Hematopoietic multipotent progenitor cell treated with erythropoietin and hydrocortisone succinate and interleukin-3 and kit ligand, for 17 days (in vitro differentiated cells): ENCODE data around the gene METTL2B.
"Not testable (repeated sequence)": the region's sequence is repeated elsewhere in the genome, so short reads cannot be mapped to it uniquely, and the experiment has no call there.

ENCODE experiments used
- DNase-seq: peaks from one replicate; pipeline ENCODE4 v3.0.0-alpha.2; 2015; ENCODE audit warnings: low spot score

Gene METTL2B

DNA sequence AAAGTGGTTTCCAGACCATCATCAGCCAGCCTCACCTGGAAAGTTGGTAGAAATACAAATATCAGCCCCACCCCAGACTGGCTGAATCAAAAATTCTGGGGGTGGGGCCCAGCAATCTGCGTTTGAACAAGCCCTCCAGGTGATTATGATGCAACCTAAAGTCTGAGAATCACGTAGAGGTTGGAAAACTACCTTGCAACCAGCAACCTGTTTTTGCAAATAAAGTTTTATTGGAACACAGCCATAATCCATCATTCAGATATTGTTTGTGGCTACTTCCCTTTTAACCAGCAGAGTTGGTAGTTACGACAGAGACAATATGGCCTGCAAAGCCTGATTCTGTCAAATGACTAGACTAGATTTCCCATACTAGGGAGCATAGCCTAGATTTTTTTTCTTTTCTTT, 49.5 kb downstream of the METTL2B start:
- DNase-seq, result not testable (repeated sequence)

DNA sequence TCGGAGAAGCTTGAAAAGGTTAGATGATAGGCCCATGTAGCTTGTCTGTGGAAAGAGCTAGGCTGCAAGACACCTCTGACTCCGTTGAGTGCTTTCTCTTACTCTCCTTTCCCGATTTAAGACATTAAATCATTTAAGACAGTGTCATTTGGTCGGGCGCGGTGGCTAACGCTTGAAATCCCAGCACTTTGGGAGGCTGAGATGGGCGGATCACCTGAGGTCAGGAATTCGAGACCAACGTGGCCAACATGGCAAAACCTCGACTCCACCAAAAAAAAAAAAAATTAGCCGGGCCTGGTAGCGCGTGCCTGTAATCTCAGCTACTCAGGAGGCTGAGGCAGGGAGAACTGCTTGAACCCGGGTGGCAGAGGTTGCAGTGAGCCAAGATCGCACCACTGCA, 52.6 kb downstream of the METTL2B start:
- not testable (repeated sequence) for DNase-seq

DNA sequence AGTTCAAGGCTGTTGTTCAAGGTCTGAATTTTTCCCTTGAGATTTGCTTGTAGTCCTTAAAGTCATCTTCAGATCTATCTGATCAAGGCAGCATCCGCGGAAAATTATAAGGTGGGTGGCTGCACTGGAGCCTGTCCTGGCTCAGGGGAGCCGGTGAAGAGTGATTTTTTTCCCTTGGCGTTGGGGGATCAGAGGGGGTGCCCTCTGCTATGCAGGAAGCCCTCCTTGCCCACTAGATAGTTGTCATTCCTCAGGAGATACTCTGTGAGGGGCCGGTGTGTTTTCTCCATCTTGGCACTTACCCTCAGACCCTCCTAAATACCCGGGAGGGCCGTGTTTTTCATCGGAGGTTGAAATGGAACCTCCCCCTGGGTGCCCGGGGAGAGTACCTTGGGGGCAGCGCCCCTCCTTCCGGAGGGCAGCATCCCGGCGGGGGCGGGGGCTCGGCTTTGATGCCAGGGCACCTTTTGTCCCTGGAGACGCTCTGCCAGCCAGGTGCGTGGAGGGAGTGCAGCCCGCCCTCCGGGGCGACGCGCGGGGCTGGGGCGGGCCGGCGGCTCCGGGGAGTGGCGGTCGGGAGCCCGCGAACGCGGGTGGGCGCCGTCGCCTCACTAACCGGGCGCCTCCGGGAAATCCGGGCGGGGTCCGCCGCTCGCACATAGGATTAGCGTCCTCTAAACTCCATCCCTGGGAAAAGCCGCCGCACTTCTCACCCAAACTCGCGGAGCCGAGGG, 53.7 kb downstream of the METTL2B start:
- peak; percentile 30 for DNase-seq

DNA sequence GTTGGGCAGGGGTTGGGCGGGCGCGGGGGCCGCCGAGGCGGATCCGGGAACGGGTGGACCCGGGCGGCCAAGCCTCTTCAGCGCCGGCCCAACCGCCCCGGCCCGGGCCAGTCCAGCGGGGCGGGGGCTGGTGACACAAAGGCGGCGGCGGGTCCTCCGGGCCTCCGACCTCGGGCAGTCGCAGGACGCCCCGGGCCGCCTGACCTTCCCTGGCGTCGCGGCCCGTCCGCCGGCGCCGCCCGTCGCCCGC, 54.2 kb downstream of the METTL2B start:
- no peak for DNase-seq

GRCh38 chr7:128531105-128531954, 54.8 kb downstream of the METTL2B start:
- peak; percentile 81 for DNase-seq

- peak; percentile 70 for DNase-seq
Observed at GRCh38 chr7:128531955-128532478, 55.5 kb downstream of the METTL2B start.

DNA sequence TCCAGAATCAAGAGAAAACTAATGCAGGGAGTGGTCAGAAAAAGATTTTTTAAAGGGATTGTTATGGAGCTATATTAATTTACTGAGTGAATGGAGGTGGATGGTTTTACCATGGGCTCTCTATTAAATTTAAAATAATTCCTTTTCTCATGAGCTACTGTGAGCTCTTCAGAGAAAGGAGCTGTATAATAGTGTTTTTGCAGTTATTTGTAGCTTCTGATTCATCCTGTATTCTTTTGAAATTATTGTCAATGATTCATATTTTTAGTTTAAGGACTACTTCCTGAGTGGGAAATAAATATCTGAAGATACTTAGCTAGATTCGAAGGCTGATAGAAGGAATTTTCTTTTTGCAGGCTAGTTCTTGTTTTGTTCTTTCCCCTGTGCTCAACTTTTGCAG, 56.4 kb downstream of the METTL2B start:
- DNase-seq, result not testable (repeated sequence)

GRCh38 chr7:128537410-128537809, 60.9 kb downstream of the METTL2B start:
- DNase-seq, result not testable (repeated sequence)

GRCh38 chr7:128542530-128542929, 66.0 kb downstream of the METTL2B start:
- DNase-seq, result not testable (repeated sequence)

GRCh38 chr7:128543300-128543699, 66.8 kb downstream of the METTL2B start:
- DNase-seq, result not testable (repeated sequence)

- DNase-seq, result not testable (repeated sequence)
Observed at GRCh38 chr7:128546319-128546851, 69.8 kb downstream of the METTL2B start.

GRCh38 chr7:128550920-128551319, 74.4 kb downstream of the METTL2B start:
- no peak for DNase-seq

- not testable (repeated sequence) for DNase-seq
Observed at GRCh38 chr7:128554394-128554793, 77.8 kb downstream of the METTL2B start.
